ENCODE results near the gene BPIFB1. TPM values are rescaled to one million over a fixed set of nuclear protein-coding genes. Genes with fewer than 3 reads are reported as not detected.

BPIFB1 gene
- total and polyA plus RNA-seq, 2 donors (not counting 3 experiments of a cell fraction or from before 2014, with no cell fraction given) = not detected

- no peaks in the 10 kb centered on the region for H3K4me1 ChIP-seq (ENCODE audit: control insufficient read depth, extremely low read depth, insufficient read depth, low read length)
- no peak overlapping the region for H3K9ac ChIP-seq (replicated peaks; ENCODE audit: extremely low read depth, insufficient read depth, low read length)
- DNase-seq (ENCODE audit: low read depth, low spot score) (no peak), FAIRE-seq (no peak)
- H2AFZ ChIP-seq (ENCODE audit: low read depth, low read length) = no peak overlapping the region
- intact Hi-C loops (cut with micrococcal nuclease) = no loop called here
- H4K20me1 ChIP-seq (replicated peaks; ENCODE audit: control insufficient read depth, extremely low read depth, insufficient read depth, low read length) = no peaks in the 10 kb centered on the region
- no peaks in the 10 kb centered on the region for H3K79me2 ChIP-seq (ENCODE audit: control insufficient read depth, insufficient read depth, low read length)
- no peaks in the 10 kb centered on the region for H3K36me3 ChIP-seq (ENCODE audit: control insufficient read depth in 2 of 2, extremely low read depth in 1 of 2, insufficient read depth in 2 of 2, low read length in 2 of 2)
- no peak for TF ChIP-seq MAX (IDR thresholded peaks at IDR 0.05; ENCODE audit: insufficient read depth, insufficient read length)
- no peak for TF ChIP-seq JUN (IDR thresholded peaks at IDR 0.05; ENCODE audit: borderline replicate concordance, insufficient read depth, insufficient read length, low read depth)
- H3K27ac ChIP-seq (ENCODE audit: insufficient read depth, low read depth, low read length) = no peak overlapping the region
- no peaks in the 10 kb centered on the region for H3K9me1 ChIP-seq (replicated peaks; ENCODE audit: control insufficient read depth, extremely low read depth, insufficient read depth, low read length)
- no peak overlapping the region for H3K4me2 ChIP-seq (ENCODE audit: insufficient read depth, low read length)
- no peak overlapping the region for H3K4me3 ChIP-seq (replicated peaks in 1 of 3; ENCODE audit: insufficient read depth in 1 of 3, low read depth in 1 of 3, low read length in 3 of 3)
- ChIA-PET CTCF (no interaction called here), POLR2A (no interaction called here)
- BruUV-seq (replicated peaks) = no TSS peak
- dilution Hi-C loops (cut with MboI; ENCODE audit: extremely low pct_ligation_motif_present, low sequenced_read_pairs) = no loop called here
- no peaks in the 10 kb centered on the region for H3K9me3 ChIP-seq (replicated peaks; ENCODE audit: control insufficient read depth, insufficient read depth, low read length)
- H3K27me3 ChIP-seq (ENCODE audit: control insufficient read depth in 2 of 2, insufficient read depth in 2 of 2, low read length in 2 of 2) = no peaks in the 10 kb centered on the region
Measured at GRCh38 chr20:33348136-33348937, 65.3 kb downstream of the BPIFB1 start.

- ChIA-PET CTCF (no interaction called here), POLR2A (no interaction called here)
Measured at GRCh38 chr20:33349493-33349892, 66.5 kb downstream of the BPIFB1 start.

More at GRCh38 chr20:33349493-33349892, 66.5 kb downstream of the BPIFB1 start:
- H3K27ac ChIP-seq (ENCODE audit: insufficient read depth, low read depth, low read length) = no peak overlapping the region
- no peak for DNase-seq (ENCODE audit: low read depth, low spot score)
- H3K79me2 ChIP-seq (ENCODE audit: control insufficient read depth, insufficient read depth, low read length) = no peaks in the 10 kb centered on the region
- no peak overlapping the region for H3K4me3 ChIP-seq (replicated peaks in 1 of 3; ENCODE audit: insufficient read depth in 1 of 3, low read depth in 1 of 3, low read length in 3 of 3)
- H3K9ac ChIP-seq (replicated peaks; ENCODE audit: extremely low read depth, insufficient read depth, low read length) = no peak overlapping the region
- H2AFZ ChIP-seq (ENCODE audit: low read depth, low read length) = no peak overlapping the region
- no peaks in the 10 kb centered on the region for H3K36me3 ChIP-seq (ENCODE audit: control insufficient read depth in 2 of 2, extremely low read depth in 1 of 2, insufficient read depth in 2 of 2, low read length in 2 of 2)
- no peaks in the 10 kb centered on the region for H3K27me3 ChIP-seq (ENCODE audit: control insufficient read depth in 2 of 2, insufficient read depth in 2 of 2, low read length in 2 of 2)
- TF ChIP-seq GATA2 (IDR thresholded peaks at IDR 0.05; ENCODE audit: insufficient read depth, insufficient read length, low read depth, low read length) = no peak
- H3K9me3 ChIP-seq (replicated peaks; ENCODE audit: control insufficient read depth, insufficient read depth, low read length) = no peaks in the 10 kb centered on the region
- dilution Hi-C loops (cut with MboI; ENCODE audit: extremely low pct_ligation_motif_present, low sequenced_read_pairs) (no loop called here), intact Hi-C loops (cut with micrococcal nuclease) (no loop called here)
- no peaks in the 10 kb centered on the region for H3K9me1 ChIP-seq (replicated peaks; ENCODE audit: control insufficient read depth, extremely low read depth, insufficient read depth, low read length)
- H4K20me1 ChIP-seq (replicated peaks; ENCODE audit: control insufficient read depth, extremely low read depth, insufficient read depth, low read length) = no peaks in the 10 kb centered on the region
- no TSS peak for BruUV-seq (replicated peaks)
- H3K4me1 ChIP-seq (ENCODE audit: control insufficient read depth, extremely low read depth, insufficient read depth, low read length) = no peaks in the 10 kb centered on the region
- H3K4me2 ChIP-seq (ENCODE audit: insufficient read depth, low read length) = no peak overlapping the region
- no peak for FAIRE-seq
